ENCODE results near the gene ATP11A. TPM values are rescaled to one million over a fixed set of nuclear protein-coding genes. Genes with fewer than 3 reads are reported as not detected.

Gene ATP11A
- total RNA-seq, 8 experiments from 2014 or later, result 6.7 to 36.1 (median 10.2) TPM

- no peak overlapping the region for H3K4me3 ChIP-seq
- H3K27ac ChIP-seq, result no peak overlapping the region
- in situ Hi-C loops (cut with MboI; ENCODE audit: low pct_unique_long_range_greater_than_20kb in 2 of 9, low sequenced_read_pairs in 9 of 9, unreplicated experiment in 9 of 9), result no loop called here
- peaks cover 3 to 15% of the 10 kb centered on the region in 2 donors for H3K4me1 ChIP-seq (replicated peaks in 1 of 2)
- ATAC-seq (replicated peaks in 6 of 8), result no peak
- 55 to 100% (median 82%) methylated on average over 1 to 5 of the region's 10 CpGs; no CpG with 5 or more reads in 2 of the 10 experiments for WGBS, 10 experiments
Observed at GRCh38 chr13:112750570-112750969, 60.7 kb downstream of the ATP11A start.

GRCh38 chr13:112751617-112752016 is 61.8 kb downstream of the ATP11A start:
- peaks cover 6 to 17% of the 10 kb centered on the region in 2 donors for H3K4me1 ChIP-seq (replicated peaks in 1 of 2)
- ATAC-seq (replicated peaks in 6 of 8), result no peak
- H3K4me3 ChIP-seq, result no peak overlapping the region
- no peak overlapping the region for H3K27ac ChIP-seq
- in situ Hi-C loops (cut with MboI; ENCODE audit: low pct_unique_long_range_greater_than_20kb in 2 of 9, low sequenced_read_pairs in 9 of 9, unreplicated experiment in 9 of 9), result no loop called here
- 80 to 100% (median 90%) methylated on average over 1 to 3 of the region's 7 CpGs; no CpG with 5 or more reads in 3 of the 10 experiments for WGBS, 10 experiments

GRCh38 chr13:112752211-112752610 is 62.4 kb downstream of the ATP11A start:
- Histone ChIP-seq H3K4me3 (no peak overlapping the region), H3K27ac (no peak overlapping the region), H3K4me1 (replicated peaks in 1 of 2) (peaks cover 12 to 23% of the 10 kb centered on the region in 2 donors)
- no peak for ATAC-seq (replicated peaks in 6 of 8)
- WGBS, 10 experiments, result 98 to 100% methylated on average over 2 to 8 of the region's 20 CpGs; no CpG with 5 or more reads in 8 of the 10 experiments
- in situ Hi-C loops (cut with MboI; ENCODE audit: low pct_unique_long_range_greater_than_20kb in 2 of 9, low sequenced_read_pairs in 9 of 9, unreplicated experiment in 9 of 9), result no loop called here

- no peak overlapping the region for H3K27ac ChIP-seq
- H3K4me3 ChIP-seq, result no peak overlapping the region
- in situ Hi-C loops (cut with MboI; ENCODE audit: low pct_unique_long_range_greater_than_20kb in 2 of 9, low sequenced_read_pairs in 9 of 9, unreplicated experiment in 9 of 9), result no loop called here
- 59 to 100% (median 91%) methylated on average over 1 to 13 of the region's 24 CpGs; no CpG with 5 or more reads in 1 of the 10 experiments for WGBS, 10 experiments
- peak in 1 of 8 experiments; percentile 28 for ATAC-seq (replicated peaks in 6 of 8)
- peaks cover 15 to 27% of the 10 kb centered on the region in 2 donors for H3K4me1 ChIP-seq (replicated peaks in 1 of 2)
Observed at GRCh38 chr13:112752711-112753541, 63.1 kb downstream of the ATP11A start.

- WGBS, 10 experiments, result 57 to 100% (median 89%) methylated on average over 1 to 7 of the region's 16 CpGs
- no peak overlapping the region for H3K4me3 ChIP-seq
- in situ Hi-C loops (cut with MboI; ENCODE audit: low pct_unique_long_range_greater_than_20kb in 2 of 9, low sequenced_read_pairs in 9 of 9, unreplicated experiment in 9 of 9), result no loop called here
- ATAC-seq (replicated peaks in 6 of 8), result peak in 3 of 8 experiments; percentile 49 to 53 (median 53)
- H3K4me1 ChIP-seq (replicated peaks in 1 of 2), result peaks cover 15 to 27% of the 10 kb centered on the region in 2 donors
- no peak overlapping the region for H3K27ac ChIP-seq
Observed at GRCh38 chr13:112753833-112754232, 64.0 kb downstream of the ATP11A start.

- Histone ChIP-seq H3K4me1 (replicated peaks in 1 of 2) (peaks cover 15 to 27% of the 10 kb centered on the region in 2 donors), H3K4me3 (no peak overlapping the region), H3K27ac (no peak overlapping the region)
- WGBS, 10 experiments, result 80 to 100% (median 90%) methylated on average over 1 to 16 of the region's 29 CpGs; no CpG with 5 or more reads in 4 of the 10 experiments
- in situ Hi-C loops (cut with MboI; ENCODE audit: low pct_unique_long_range_greater_than_20kb in 2 of 9, low sequenced_read_pairs in 9 of 9, unreplicated experiment in 9 of 9), result no loop called here
- peak in 2 of 8 experiments; percentile 3 to 12 for ATAC-seq (replicated peaks in 6 of 8)
Observed at GRCh38 chr13:112754281-112755025, 64.6 kb downstream of the ATP11A start.

- Histone ChIP-seq H3K4me1 (replicated peaks in 1 of 2) (peaks cover 15 to 27% of the 10 kb centered on the region in 2 donors), H3K27ac (no peak overlapping the region), H3K4me3 (no peak overlapping the region)
- ATAC-seq (replicated peaks in 6 of 8), result no peak
- in situ Hi-C loops (cut with MboI; ENCODE audit: low pct_unique_long_range_greater_than_20kb in 2 of 9, low sequenced_read_pairs in 9 of 9, unreplicated experiment in 9 of 9), result no loop called here
- 82 to 100% (median 100%) methylated on average over 1 to 6 of the region's 15 CpGs; no CpG with 5 or more reads in 5 of the 10 experiments for WGBS, 10 experiments
Observed at GRCh38 chr13:112755331-112755730, 65.5 kb downstream of the ATP11A start.

GRCh38 chr13:112756081-112756480 is 66.2 kb downstream of the ATP11A start:
- Histone ChIP-seq H3K4me3 (no peak overlapping the region), H3K27ac (no peak overlapping the region), H3K4me1 (replicated peaks in 1 of 2) (peaks cover 15 to 27% of the 10 kb centered on the region in 2 donors)
- 65 to 100% (median 84%) methylated on average over 2 to 6 of the region's 7 CpGs; no CpG with 5 or more reads in 3 of the 10 experiments for WGBS, 10 experiments
- in situ Hi-C loops (cut with MboI; ENCODE audit: low pct_unique_long_range_greater_than_20kb in 2 of 9, low sequenced_read_pairs in 9 of 9, unreplicated experiment in 9 of 9), result no loop called here
- no peak for ATAC-seq (replicated peaks in 6 of 8)

GRCh38 chr13:112756511-112756966 is 66.7 kb downstream of the ATP11A start:
- H3K4me3 ChIP-seq, result no peak overlapping the region
- H3K27ac ChIP-seq, result no peak overlapping the region
- H3K4me1 ChIP-seq (replicated peaks in 1 of 2), result peaks cover 15 to 27% of the 10 kb centered on the region in 2 donors
- WGBS, 10 experiments, result 61 to 100% (median 88%) methylated on average over 1 to 11 of the region's 20 CpGs; no CpG with 5 or more reads in 5 of the 10 experiments
- in situ Hi-C loops (cut with MboI; ENCODE audit: low pct_unique_long_range_greater_than_20kb in 2 of 9, low sequenced_read_pairs in 9 of 9, unreplicated experiment in 9 of 9), result no loop called here
- peak in 5 of 8 experiments; percentile 31 to 62 (median 47) for ATAC-seq (replicated peaks in 6 of 8)

- H3K27ac ChIP-seq, result no peak overlapping the region
Observed at GRCh38 chr13:112756967-112757758, 67.3 kb downstream of the ATP11A start.

GRCh38 chr13:112757759-112758086 is 67.9 kb downstream of the ATP11A start:
- Histone ChIP-seq H3K27ac (no peak overlapping the region), H3K4me3 (no peak overlapping the region)

More at GRCh38 chr13:112756967-112757758, 67.3 kb downstream of the ATP11A start:
- H3K4me1 ChIP-seq (replicated peaks in 1 of 2), result peaks cover 20 to 31% of the 10 kb centered on the region in 2 donors
- in situ Hi-C loops (cut with MboI; ENCODE audit: low pct_unique_long_range_greater_than_20kb in 2 of 9, low sequenced_read_pairs in 9 of 9, unreplicated experiment in 9 of 9), result no loop called here
- peak in 5 of 8 experiments; percentile 57 to 88 (median 74) for ATAC-seq (replicated peaks in 6 of 8)
- no peak overlapping the region for H3K4me3 ChIP-seq
- 70 to 94% (median 79%) methylated on average over 4 to 14 of the region's 16 CpGs for WGBS, 10 experiments

GRCh38 chr13:112759053-112759452 is 69.2 kb downstream of the ATP11A start:
- Histone ChIP-seq H3K4me3 (no peak overlapping the region), H3K27ac (no peak overlapping the region), H3K4me1 (replicated peaks in 1 of 2) (peaks cover 21 to 23% of the 10 kb centered on the region in 2 donors)
- 71 to 97% (median 84%) methylated on average over 1 to 9 of the region's 9 CpGs; no CpG with 5 or more reads in 2 of the 10 experiments for WGBS, 10 experiments
- no peak for ATAC-seq (replicated peaks in 6 of 8)
- in situ Hi-C loops (cut with MboI; ENCODE audit: low pct_unique_long_range_greater_than_20kb in 2 of 9, low sequenced_read_pairs in 9 of 9, unreplicated experiment in 9 of 9), result no loop called here

More at GRCh38 chr13:112757759-112758086, 67.9 kb downstream of the ATP11A start:
- H3K4me1 ChIP-seq (replicated peaks in 1 of 2), result peaks cover 23 to 34% of the 10 kb centered on the region in 2 donors
- in situ Hi-C loops (cut with MboI; ENCODE audit: low pct_unique_long_range_greater_than_20kb in 2 of 9, low sequenced_read_pairs in 9 of 9, unreplicated experiment in 9 of 9), result no loop called here
- ATAC-seq (replicated peaks in 6 of 8), result no peak
- 81 to 100% (median 93%) methylated on average over 1 to 9 of the region's 10 CpGs for WGBS, 10 experiments

Data from motor neuron (in vitro differentiated cells).